ENCODE data around the gene CYB5A. TPM values are rescaled to one million over a fixed set of nuclear protein-coding genes. Genes with fewer than 3 reads are reported as not detected.

Gene CYB5A
- total RNA-seq, 1 donor, result 3.8 TPM

Other genes starting within 250 kb of the CYB5A start
- gene FBXO15, start 144.1 kb downstream of the CYB5A start, total RNA-seq, result 0.63 TPM
- gene TIMM21, start 143.4 kb downstream of the CYB5A start, total RNA-seq, result 10.0 TPM
- gene C18orf63, start 23.9 kb upstream of the CYB5A start, total RNA-seq, result not detected
- gene DIPK1C, start 165.3 kb upstream of the CYB5A start, total RNA-seq, result not detected
- gene CNDP2, start 204.4 kb upstream of the CYB5A start, total RNA-seq, result 36.9 TPM
- not detected for gene CNDP1, start 242.5 kb upstream of the CYB5A start, total RNA-seq